GM12878 (cell line): ENCODE data around the gene PIK3C3. TPM values are rescaled to one million over a fixed set of nuclear protein-coding genes. Genes with fewer than 3 reads are reported as not detected.
"Not testable (repeated sequence)": the region's sequence is repeated elsewhere in the genome, so short reads cannot be mapped to it uniquely, and the experiment has no call there.

ENCODE experiments used
- ATAC-seq: fragments of 200-7000 bp; cut with Tn5 transposase; 3 replicates; pipeline ENCODE4 v1.9.1; 2020; ENCODE audit warnings: mild to moderate bottlenecking, moderate library complexity
- BruUV-seq: library from RNA; stranded (reverse); fragments of 400-500 nt; replicated peaks from 2 replicates; lab custom pipeline; 2021; lab: Mats Ljungman, UMichigan
- CTCF ChIA-PET: fragments of 300-600 bp; sonication (Branson Sonifier 250); formaldehyde crosslinking; extraction: SDS; loops from one replicate; lab custom pipeline; 2021; ENCODE audit warnings: inconsistent platforms; lab: Yijun Ruan, JAX
- POLR2A ChIA-PET: fragments of 350-600 bp; formaldehyde crosslinking; extraction: SDS; loops from one replicate; lab custom pipeline; 2021; ENCODE audit warnings: inconsistent platforms; lab: Charles Lee
- RAD21 ChIA-PET: fragments of 300-600 bp; sonication (Branson Sonifier 250); formaldehyde crosslinking; loops from one replicate; lab custom pipeline; 2023; ENCODE audit warnings: antibody characterized with exemption; ENCODE audit not compliant: unreplicated experiment; lab: Charles Lee
- SMC1A ChIA-PET: fragments of 300-600 bp; sonication (Branson Sonifier 250); formaldehyde crosslinking; loops from one replicate; lab custom pipeline; 2023; ENCODE audit not compliant: unreplicated experiment, uncharacterized antibody; lab: Charles Lee
- DNase-seq: peaks from one replicate; pipeline ENCODE4 v3.0.0-alpha.2; 2011; ENCODE audit warnings: low read depth, low spot score
- FAIRE-seq: peaks from 3 replicates; lab custom pipeline; 2011; peaks lifted over from hg19 to GRCh38; lab: Jason Lieb, UNC
- H2AFZ ChIP-seq: 2 replicates; pipeline ENCODE4 v1.6.0; 2011; ENCODE audit warnings: low read depth, low read length, control low read depth; ENCODE audit not compliant: control insufficient read depth
- H3K27ac ChIP-seq: 2 replicates; pipeline ENCODE4 v1.5.1; 2011; ENCODE audit warnings: control low read depth; ENCODE audit not compliant: control insufficient read depth, insufficient read depth
- H3K27me3 ChIP-seq, 2 experiments: replicated peaks in 1 of 2; 2 replicates each; pipeline versions ENCODE4 v1.6.0 to v1.6.1; 2011; ENCODE audit warnings: low read length in 1 of 2; ENCODE audit not compliant: control insufficient read depth in 2 of 2, insufficient read depth in 2 of 2
- H3K36me3 ChIP-seq, 2 experiments: 2 replicates each; pipeline ENCODE4 v1.5.1; 2011; ENCODE audit warnings: low read length in 1 of 2; ENCODE audit not compliant: control insufficient read depth in 2 of 2, insufficient read depth in 2 of 2
- H3K4me1 ChIP-seq: 2 replicates; pipeline ENCODE4 v1.6.1; 2011; ENCODE audit warnings: mild to moderate bottlenecking, low read length, moderate library complexity, mixed read lengths; ENCODE audit not compliant: control insufficient read depth, insufficient read depth
- H3K4me2 ChIP-seq: 2 replicates; pipeline ENCODE4 v1.6.0; 2011; ENCODE audit warnings: control low read depth; ENCODE audit not compliant: control insufficient read depth, insufficient read depth
- H3K4me3 ChIP-seq: fragments of 200-600 bp; sonication (generic); 2 replicates; pipeline ENCODE4 v1.5.1; 2016
- H3K79me2 ChIP-seq: 2 replicates; pipeline ENCODE4 v1.6.0; 2011; ENCODE audit warnings: low read length; ENCODE audit not compliant: control insufficient read depth, insufficient read depth
- H3K9ac ChIP-seq: 2 replicates; pipeline ENCODE4 v1.8.0; 2011; ENCODE audit warnings: low read length, control low read depth, mixed read lengths; ENCODE audit not compliant: control insufficient read depth, insufficient read depth
- H3K9me3 ChIP-seq: replicated peaks from 3 replicates; pipeline ENCODE4 v1.5.1; 2011; ENCODE audit warnings: mild to moderate bottlenecking, low read length; ENCODE audit not compliant: control insufficient read depth, insufficient read depth
- H4K20me1 ChIP-seq: 2 replicates; pipeline ENCODE4 v1.6.0; 2011; ENCODE audit not compliant: control insufficient read depth, insufficient read depth
- ATF7 ChIP-seq: fragments of 450-650 bp; IDR thresholded peaks from 2 replicates; pipeline ENCODE4 v1.6.1; 2016; ENCODE audit warnings: low read depth, mild to moderate bottlenecking
- IRF3 ChIP-seq: fragments of 450-650 bp; IDR thresholded peaks from 2 replicates; pipeline ENCODE4 v1.6.1; 2014; ENCODE audit warnings: mild to moderate bottlenecking
- NR2F1 ChIP-seq: fragments of 450-650 bp; conservative IDR thresholded peaks from 2 replicates; pipeline ENCODE4 v1.6.1; 2017; ENCODE audit warnings: mild to moderate bottlenecking
- RELB ChIP-seq: fragments of 450-650 bp; IDR thresholded peaks from 2 replicates; pipeline ENCODE4 v1.6.1; 2017; ENCODE audit warnings: low read depth, mild to moderate bottlenecking, moderate library complexity
- YBX1 ChIP-seq: fragments of 450-650 bp; IDR thresholded peaks from 2 replicates; pipeline ENCODE4 v1.6.1; 2016; ENCODE audit warnings: antibody characterized with exemption
- ZBED1 ChIP-seq: IDR thresholded peaks from 2 replicates; pipeline ENCODE4 v1.6.1; 2016; ENCODE audit warnings: borderline replicate concordance
- in situ Hi-C: fragments of 300-500 bp; cut with MboI; formaldehyde crosslinking; loops from 9 replicates; pipeline ENCODE4 v1.14.3; 2018; ENCODE audit warnings: mixed read lengths
- intact Hi-C: fragments of 100-400 bp; cut with micrococcal nuclease; formaldehyde crosslinking; loops from one replicate; pipeline ENCODE4 v1.14.2; 2022; ENCODE audit not compliant: unreplicated experiment
- polyA plus RNA-seq, 11 experiments: library from polyadenylated mRNA; depleted of rRNA in 4 of 11; unstranded in 6 of 11; stranded (reverse) in 5 of 11; fragments of >200 nt; fragmentation: Nextera tagmentation in 4 of 11; fragmentation: Illumina TruSeq in 1 of 11; extraction: Ambion mirVana in 4 of 11; extraction: Trizol in 1 of 11; gene quantifications; 1 replicate in 1 of 11; 2 replicates in 10 of 11; pipeline versions ENCODE4 v1.2.1 to v1.2.3, GENCODE V29; 2011 to 2016; ENCODE audit warnings: inconsistent platforms in 2 of 11, missing spikeins in 2 of 11, low read depth in 1 of 11
- total RNA-seq, 4 experiments: library from RNA; depleted of rRNA in 3 of 4; stranded (reverse); fragments of >200 nt in 3 of 4; fragmentation: Illumina TruSeq in 1 of 4; extraction: Trizol in 1 of 4; gene quantifications; 2 replicates each; pipeline versions ENCODE4 v1.2.1 to v1.2.3, GENCODE V29; 2013 to 2021
- TF ChIP-seq, protein P1 (sequence below): IDR thresholded peaks from 2 replicates; pipeline ENCODE4 v1.6.1; 2012; ENCODE audit warnings: low read length, inconsistent platforms

Gene PIK3C3
- total and polyA plus RNA-seq, 10 of the 15 experiments (the other 5 are each of a cell fraction or from before 2014, with no cell fraction given): 14.4 to 131 (median 32.4) TPM

- TF ChIP-seq RELB: no peak
- TF ChIP-seq YBX1: no peak
- no peak for TF ChIP-seq NR2F1
- TF ChIP-seq IRF3: no peak
- no peak for TF ChIP-seq ZBED1
These were observed 50.7 kb downstream of the PIK3C3 start (continued) for GRCh38 chr18:42005782-42006181.

GRCh38 chr18:42009457-42009856 is 54.4 kb downstream of the PIK3C3 start:
- DNase-seq, H3K27ac ChIP-seq, H3K79me2 ChIP-seq, FAIRE-seq, CTCF ChIA-PET, H3K9ac ChIP-seq, BruUV-seq, H3K4me2 ChIP-seq, H3K36me3 ChIP-seq, H4K20me1 ChIP-seq, ATAC-seq, H2AFZ ChIP-seq, SMC1A ChIA-PET, in situ Hi-C loops, POLR2A ChIA-PET, H3K4me3 ChIP-seq, RAD21 ChIA-PET, H3K27me3 ChIP-seq, intact Hi-C loops, H3K9me3 ChIP-seq: not testable (repeated sequence)
- H3K4me1 ChIP-seq: peaks cover 17% of the 10 kb centered on the region
- TF ChIP-seq ATF7: peak; percentile 59; the same call in 1 of the 2 replicates
- TF ChIP-seq, protein P1, sequence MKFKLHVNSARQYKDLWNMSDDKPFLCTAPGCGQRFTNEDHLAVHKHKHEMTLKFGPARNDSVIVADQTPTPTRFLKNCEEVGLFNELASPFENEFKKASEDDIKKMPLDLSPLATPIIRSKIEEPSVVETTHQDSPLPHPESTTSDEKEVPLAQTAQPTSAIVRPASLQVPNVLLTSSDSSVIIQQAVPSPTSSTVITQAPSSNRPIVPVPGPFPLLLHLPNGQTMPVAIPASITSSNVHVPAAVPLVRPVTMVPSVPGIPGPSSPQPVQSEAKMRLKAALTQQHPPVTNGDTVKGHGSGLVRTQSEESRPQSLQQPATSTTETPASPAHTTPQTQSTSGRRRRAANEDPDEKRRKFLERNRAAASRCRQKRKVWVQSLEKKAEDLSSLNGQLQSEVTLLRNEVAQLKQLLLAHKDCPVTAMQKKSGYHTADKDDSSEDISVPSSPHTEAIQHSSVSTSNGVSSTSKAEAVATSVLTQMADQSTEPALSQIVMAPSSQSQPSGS: peak; percentile 66; the same call in 1 of the 2 replicates
